Testis (tissue), 3 donors: ENCODE results near the gene CCL17. TPM values are rescaled to one million over a fixed set of nuclear protein-coding genes. Genes with fewer than 3 reads are reported as not detected.
A peak's percentile ranks its signal among the peaks of the same experiment; 100 is the strongest.

Experiments used
- DNase-seq: peaks from one replicate; pipeline ENCODE4 v3.0.0-alpha.2; 2019
- H3K27ac ChIP-seq, 2 donors: fragments of 200-600 bp; sonication (generic); one replicate each; pipeline ENCODE4 v1.5.1; 2019
- H3K27me3 ChIP-seq: fragments of 200-600 bp; sonication (generic); one replicate; pipeline ENCODE4 v1.5.1; 2019
- H3K36me3 ChIP-seq: fragments of 200-600 bp; sonication (generic); one replicate; pipeline ENCODE4 v1.5.1; 2017; ENCODE audit warnings: low read depth; ENCODE audit errors: missing control alignments
- H3K4me1 ChIP-seq: fragments of 200-600 bp; sonication (generic); one replicate; pipeline ENCODE4 v1.5.1; 2019
- H3K4me3 ChIP-seq, 2 donors: fragments of 200-600 bp; sonication (generic); one replicate each; pipeline ENCODE4 v1.5.1; 2017 to 2019
- H3K9me3 ChIP-seq: fragments of 200-600 bp; sonication (generic); one replicate; pipeline ENCODE4 v1.5.1; 2017
- CTCF ChIP-seq, 3 experiments: fragments of 450-650 bp in 2 of 3; fragments of 200-600 bp in 1 of 3; sonication (generic) in 1 of 3; IDR thresholded peaks; one replicate each; pipeline ENCODE4 v1.5.1; 2016 to 2019; ENCODE audit warnings: antibody characterized with exemption in 3 of 3, mild to moderate bottlenecking in 2 of 3, moderate library complexity in 1 of 3
- POLR2A ChIP-seq: fragments of 450-650 bp; IDR thresholded peaks from one replicate; pipeline ENCODE4 v1.6.1; 2017; ENCODE audit warnings: antibody characterized with exemption, mild to moderate bottlenecking, moderate library complexity
- WGBS, 2 donors: methylation state at CpG; one replicate each; pipeline ENCODE4 v1.1.5; 2018; 5-methylcytosine and 5-hydroxymethylcytosine counted together
- intact Hi-C: fragments of 100-400 bp; cut with DNase I; formaldehyde crosslinking; loops from one replicate; pipeline ENCODE4 v1.15.1; 2023; ENCODE audit warnings: low total_unique reads
- polyA plus RNA-seq: library from polyadenylated mRNA; stranded (reverse); fragments of 350-450 nt; fragmentation: Illumina TruSeq; extraction: RNeasy Lipid Tissue Mini Kit (QIAGEN cat#74804); gene quantifications from one replicate; pipeline ENCODE4 v1.2.3, GENCODE V29; 2014; ENCODE audit warnings: low read depth, low replicate concordance; ENCODE audit not compliant: insufficient read depth
- total RNA-seq, 2 donors: library from RNA; depleted of rRNA; stranded (reverse); fragments of >200 nt; gene quantifications; one replicate each; pipeline ENCODE4 v1.2.3, GENCODE V29; 2016

The CCL17 gene
- total and polyA plus RNA-seq, 3 donors from 2014 or later: 0.81 to 4.0 TPM; not detected in 1

- WGBS, 2 donors: 63 to 73% methylated on average over 6 of the region's 6 CpGs
- H3K4me1 ChIP-seq: peaks cover 23% of the 10 kb centered on the region
- H3K27me3 ChIP-seq: no peaks in the 10 kb centered on the region
- no peaks in the 10 kb centered on the region for H3K36me3 ChIP-seq
- peak overlapping the region in 1 of 2 donors; percentile 25 for H3K27ac ChIP-seq
- intact Hi-C loops: no loop called here
- no peaks in the 10 kb centered on the region for H3K9me3 ChIP-seq
- no peak overlapping the region for H3K4me3 ChIP-seq
- TF ChIP-seq POLR2A: no peak
- no peak for TF ChIP-seq CTCF (IDR thresholded peaks at IDR 0.05)
- DNase-seq: no peak
These were observed 14.9 kb downstream of the CCL17 start for GRCh38 chr16:57419506-57419905.

GRCh38 chr16:57422026-57422944 lies 17.7 kb downstream of the CCL17 start:
- peak; percentile 65 for DNase-seq
- H3K9me3 ChIP-seq: no peaks in the 10 kb centered on the region
- no peak overlapping the region for H3K27ac ChIP-seq
- no peak overlapping the region for H3K4me3 ChIP-seq
- peak; percentile 50 to 62 (median 56) for TF ChIP-seq CTCF (IDR thresholded peaks at IDR 0.05)
- no peak for TF ChIP-seq POLR2A
- H3K27me3 ChIP-seq: no peaks in the 10 kb centered on the region
- H3K4me1 ChIP-seq: peaks cover 12% of the 10 kb centered on the region
- intact Hi-C loops: loop anchor here (10.0 kb wide), 1 partner anchor 93 kb away; no protein-coding TSS in a partner anchor
- H3K36me3 ChIP-seq: no peaks in the 10 kb centered on the region
- 40 to 41% methylated on average over 10 of the region's 10 CpGs for whole genome bisulfite sequencing, 2 donors

- Histone ChIP-seq H3K9me3 (no peaks in the 10 kb centered on the region), H3K4me3 (no peak overlapping the region), H3K36me3 (no peaks in the 10 kb centered on the region), H3K4me1 (peaks cover 9% of the 10 kb centered on the region), H3K27ac (no peak overlapping the region), H3K27me3 (no peaks in the 10 kb centered on the region)
- intact Hi-C loops: loop anchor here (10.0 kb wide), 1 partner anchor 92 kb away; no protein-coding TSS in a partner anchor
- TF ChIP-seq CTCF (IDR thresholded peaks at IDR 0.05) (no peak), POLR2A (no peak)
- no peak for DNase-seq
- 78 to 82% methylated on average over 2 of the region's 2 CpGs for WGBS, 2 donors
These were observed 18.6 kb downstream of the CCL17 start for GRCh38 chr16:57423152-57423551.

DNA sequence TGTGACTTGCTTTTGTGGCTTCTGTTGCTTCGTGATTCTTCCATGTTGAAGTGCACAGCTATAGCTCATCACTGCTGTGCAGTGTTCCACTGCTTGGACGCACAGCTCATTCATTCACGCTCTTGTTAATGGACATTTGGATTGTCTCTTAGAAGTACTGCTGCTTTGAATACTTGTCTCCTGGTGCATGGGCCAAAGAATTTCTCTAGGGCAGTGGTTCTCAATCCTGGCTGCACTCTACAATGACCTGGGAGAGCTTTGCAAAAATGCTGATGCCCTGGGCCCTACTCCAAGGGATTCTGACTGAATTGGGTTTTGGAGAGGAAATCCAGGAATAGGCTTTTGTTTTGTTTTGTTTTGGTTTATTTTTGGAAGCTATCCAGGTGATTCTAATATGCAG lies 20.0 kb downstream of the CCL17 start:
- Histone ChIP-seq H3K27ac (no peak overlapping the region), H3K27me3 (no peaks in the 10 kb centered on the region), H3K36me3 (no peaks in the 10 kb centered on the region), H3K4me1 (peaks cover 1% of the 10 kb centered on the region), H3K4me3 (no peak overlapping the region), H3K9me3 (no peaks in the 10 kb centered on the region)
- WGBS, 2 donors: 72 to 76% methylated on average over 3 of the region's 3 CpGs
- intact Hi-C loops: loop anchor here (10.0 kb wide), 1 partner anchor 90 kb away; no protein-coding TSS in a partner anchor
- no peak for DNase-seq
- TF ChIP-seq CTCF (IDR thresholded peaks at IDR 0.05) (no peak), POLR2A (no peak)
